ENCODE data around the gene CAMK2G.
A peak's percentile ranks its signal among the peaks of the same experiment; 100 is the strongest.
"Not testable (repeated sequence)": the region's sequence is repeated elsewhere in the genome, so short reads cannot be mapped to it uniquely, and the experiment has no call there.

Gene CAMK2G

GRCh38 chr10:73788864-73789658 is 85.3 kb downstream of the CAMK2G start:
- no peak for DNase-seq

GRCh38 chr10:73787031-73787800 is 87.1 kb downstream of the CAMK2G start:
- DNase-seq: not testable (repeated sequence)

DNA sequence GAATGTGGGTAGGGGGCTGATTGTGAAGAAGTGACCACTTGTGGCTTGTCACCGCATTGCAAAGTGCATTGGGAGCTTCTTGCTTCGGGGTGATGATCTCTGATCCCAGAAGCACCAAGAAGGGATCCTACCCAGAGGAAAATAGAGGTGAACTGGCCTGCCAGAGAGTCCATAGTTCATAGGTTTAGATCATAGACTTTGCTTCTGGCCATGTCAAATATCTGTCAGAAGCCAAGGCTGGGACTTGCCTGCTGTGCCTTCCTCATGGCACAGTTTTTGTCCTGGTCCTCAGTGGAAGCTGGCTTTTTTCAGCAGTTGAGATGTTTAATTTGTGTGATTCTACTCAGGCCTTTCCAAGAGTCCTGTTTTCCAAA is 87.9 kb downstream of the CAMK2G start:
- DNase-seq: no peak

DNA sequence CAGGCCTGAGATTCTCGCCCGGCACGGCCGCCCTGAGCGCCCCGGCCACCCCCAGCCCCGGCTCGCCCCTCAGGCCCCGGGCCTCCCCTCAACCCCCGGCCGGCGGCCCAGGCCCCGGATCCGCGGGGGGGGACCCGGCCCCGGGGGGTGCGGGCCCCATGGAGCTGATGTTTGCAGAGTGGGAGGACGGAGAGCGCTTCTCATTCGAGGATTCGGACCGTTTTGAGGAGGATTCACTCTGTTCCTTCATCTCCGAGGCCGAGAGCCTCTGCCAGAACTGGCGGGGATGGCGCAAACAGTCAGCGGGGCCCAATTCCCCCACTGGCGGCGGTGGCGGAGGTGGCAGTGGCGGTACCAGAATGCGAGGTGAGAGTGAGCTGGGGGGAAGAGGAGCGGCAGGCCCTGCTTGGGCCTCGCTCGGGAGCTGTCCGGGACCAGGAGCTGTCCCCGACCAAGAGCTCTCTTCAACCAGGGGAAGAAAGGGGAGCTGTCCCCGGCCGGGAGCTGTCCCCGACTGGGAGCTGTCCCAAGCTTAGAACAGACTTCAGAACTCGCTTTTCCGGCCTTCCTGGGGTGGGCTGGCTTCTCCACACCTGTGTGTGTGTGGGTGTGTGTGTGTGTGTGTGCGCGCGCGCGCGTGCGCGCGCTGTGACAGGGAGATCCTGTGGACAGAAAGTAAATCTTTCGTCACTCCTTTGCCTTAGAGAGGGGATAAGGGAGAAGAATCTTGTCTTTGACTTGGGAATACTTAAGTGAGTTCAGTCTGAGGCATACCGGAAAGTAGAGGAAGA is 88.4 kb downstream of the CAMK2G start:
- no peak for DNase-seq

- DNase-seq: peak; percentile 82
These were observed 89.1 kb downstream of the CAMK2G start, which contains the start of gene ZSWIM8 for GRCh38 chr10:73785211-73785720. Gene ZSWIM8, plus strand, starts transcription at chr10:73785606. Its CDS starts 273 bp downstream, at chr10:73785879.

DNA sequence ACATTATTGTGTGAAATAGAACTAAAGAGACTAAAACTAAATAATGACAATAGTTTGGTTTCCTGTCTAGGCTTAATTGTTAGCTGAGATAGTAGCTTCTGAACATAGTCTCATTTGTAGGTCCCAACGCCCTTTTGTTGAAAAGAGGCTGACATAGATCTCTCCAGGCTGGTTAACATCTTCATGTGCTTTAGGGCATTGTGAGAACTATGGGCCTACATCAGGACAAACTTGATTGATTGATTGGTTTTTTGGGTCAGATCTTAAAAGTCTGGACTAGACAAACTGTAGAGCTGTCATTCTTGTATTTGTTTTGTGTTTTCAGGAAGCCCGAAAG is 91.6 kb downstream of the CAMK2G start:
- no peak for DNase-seq

- DNase-seq: peak; percentile 79
These were observed 92.2 kb downstream of the CAMK2G start, which contains the start of gene CHCHD1 for GRCh38 chr10:73781879-73782748. Gene CHCHD1, plus strand, starts transcription at chr10:73782048. Its CDS starts 28 bp downstream, at chr10:73782076.

DNA sequence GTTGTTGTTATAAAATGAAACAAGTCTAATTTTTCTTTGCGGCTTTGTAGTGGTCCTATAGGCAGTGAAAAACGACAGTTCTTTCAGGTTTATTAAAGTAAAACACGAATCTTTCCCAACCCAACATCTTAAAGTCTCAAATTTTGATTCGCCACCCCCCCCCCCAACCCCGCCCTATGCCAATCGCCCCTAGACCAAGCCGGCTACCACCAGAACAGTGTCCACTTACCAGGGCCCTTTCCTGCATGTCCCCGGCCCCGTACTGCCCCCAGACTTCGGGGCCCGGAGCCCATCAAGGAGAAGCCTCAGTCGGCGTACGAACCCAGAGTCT is 92.8 kb downstream of the CAMK2G start:
- no peak for DNase-seq

- no peak for DNase-seq
These were observed 93.4 kb downstream of the CAMK2G start for GRCh38 chr10:73780966-73781365.

DNA sequence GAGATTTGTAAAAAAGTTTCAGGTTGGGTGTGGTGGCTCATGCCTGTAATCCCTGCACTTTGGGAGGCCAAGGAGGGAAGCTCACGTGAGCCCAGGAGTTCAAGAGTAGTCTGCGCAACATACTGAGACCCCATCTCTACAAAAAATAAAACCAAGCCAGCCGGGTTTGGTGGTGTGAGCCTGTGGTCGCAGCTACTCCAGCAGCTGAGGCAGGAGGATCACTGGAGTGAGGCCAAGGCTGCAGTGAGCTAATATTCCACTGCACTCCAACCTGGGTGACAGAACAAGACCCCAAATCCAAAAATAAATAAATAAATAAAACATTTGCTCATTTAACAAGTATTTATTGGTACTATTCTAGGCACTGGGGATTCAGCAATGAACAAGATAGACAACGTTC is 94.1 kb downstream of the CAMK2G start:
- DNase-seq: no peak

DNA sequence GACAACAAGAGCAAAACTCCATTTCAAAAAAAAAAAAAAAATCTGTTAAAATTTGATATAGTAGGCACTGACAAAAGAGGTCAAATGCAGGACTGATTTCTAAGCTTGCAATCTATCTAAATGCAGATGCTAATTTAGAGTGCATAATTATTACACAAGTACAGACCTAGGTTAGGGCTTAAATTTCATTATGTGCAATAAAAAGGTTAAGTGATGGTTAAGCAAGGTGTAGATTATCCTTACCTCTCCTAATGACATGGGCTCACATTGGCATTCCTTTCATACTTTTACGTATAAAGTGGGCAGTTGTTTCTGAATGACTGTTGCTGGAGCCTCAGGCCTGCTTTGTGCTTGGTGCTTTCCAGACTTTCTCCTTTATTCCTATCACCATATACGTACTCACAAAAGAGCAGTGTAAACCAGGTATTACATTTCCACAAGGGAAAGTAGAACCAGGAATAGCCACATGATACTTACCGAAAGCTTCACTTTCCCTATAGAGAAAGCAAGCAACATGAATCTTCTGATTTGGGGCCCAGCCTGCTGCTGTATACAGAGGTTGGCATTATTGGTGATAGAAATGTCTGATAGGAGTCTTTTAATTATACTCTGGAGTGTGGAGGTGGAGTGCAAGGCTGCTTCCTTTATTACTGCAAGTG is 94.7 kb downstream of the CAMK2G start:
- DNase-seq: no peak

- DNase-seq: no peak
These were observed 95.3 kb downstream of the CAMK2G start for GRCh38 chr10:73779018-73779417.

- no peak for DNase-seq
These were observed 99.7 kb downstream of the CAMK2G start for GRCh38 chr10:73774637-73775036.

- DNase-seq: no peak
These were observed 101.0 kb downstream of the CAMK2G start for GRCh38 chr10:73773152-73773879.

GRCh38 chr10:73772281-73773151 is 101.8 kb downstream of the CAMK2G start:
- no peak for DNase-seq

DNA sequence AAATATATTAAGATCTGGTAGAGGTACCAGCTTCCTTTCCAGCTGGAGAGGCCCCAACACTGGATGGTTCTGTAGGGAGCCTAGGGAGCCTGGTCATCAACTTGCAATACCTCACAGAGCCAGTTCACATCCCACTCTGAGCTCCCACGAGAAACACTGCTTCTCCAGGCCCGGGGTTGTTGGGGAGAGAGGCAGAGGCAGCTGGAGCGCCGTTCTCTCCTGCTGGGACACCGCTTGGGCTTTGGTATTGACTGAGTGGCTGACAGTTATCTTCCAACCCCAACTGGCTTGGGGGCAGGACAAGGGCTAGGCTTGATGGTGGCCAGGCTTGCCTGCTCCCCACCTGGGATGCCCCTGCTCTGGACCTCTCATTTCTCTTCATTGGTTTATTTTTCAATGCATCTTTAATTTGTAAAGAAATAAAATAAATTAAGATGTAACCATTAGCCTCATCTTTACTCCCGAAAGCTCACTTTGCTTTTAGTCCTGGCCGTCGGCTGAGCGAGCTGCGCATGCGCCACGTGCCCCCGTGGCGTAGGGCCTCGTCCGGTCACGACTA is 102.6 kb downstream of the CAMK2G start:
- no peak for DNase-seq

GRCh38 chr10:73769396-73769795 is 105.0 kb downstream of the CAMK2G start:
- no peak for DNase-seq

- DNase-seq: no peak
These were observed 105.5 kb downstream of the CAMK2G start for GRCh38 chr10:73768881-73769280.

DNA sequence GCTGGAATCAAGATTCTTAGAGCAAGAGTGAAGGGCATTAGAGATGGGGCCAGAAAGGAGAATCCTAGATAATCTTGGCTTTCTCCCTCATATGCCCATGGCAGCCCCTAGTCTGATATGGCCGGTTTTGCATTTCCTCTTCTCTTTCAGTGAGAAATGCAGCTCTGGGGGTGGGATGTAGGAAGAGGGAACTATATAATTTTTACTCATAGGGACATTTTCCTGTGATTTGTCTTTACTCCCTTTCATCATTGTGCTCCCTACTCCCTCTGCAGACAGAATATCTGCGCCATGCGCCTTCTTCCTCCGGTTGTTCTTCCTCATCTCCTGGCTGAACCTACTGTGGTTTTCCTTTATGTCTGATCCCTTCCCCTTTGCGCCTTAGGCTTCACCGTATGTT is 109.3 kb downstream of the CAMK2G start:
- DNase-seq: no peak

- DNase-seq: no peak
These were observed 111.0 kb downstream of the CAMK2G start for GRCh38 chr10:73763343-73763742.

Measured in NCI-H1436 (cell line).